Glomerular visceral epithelial cell (primary cell): Measurements from ENCODE around the gene ZNF385A.

Experiments used
- DNase-seq: peaks from one replicate; pipeline ENCODE4 v3.0.0-alpha.2; 2016; ENCODE audit errors: extremely low spot score

The ZNF385A gene, protein sequence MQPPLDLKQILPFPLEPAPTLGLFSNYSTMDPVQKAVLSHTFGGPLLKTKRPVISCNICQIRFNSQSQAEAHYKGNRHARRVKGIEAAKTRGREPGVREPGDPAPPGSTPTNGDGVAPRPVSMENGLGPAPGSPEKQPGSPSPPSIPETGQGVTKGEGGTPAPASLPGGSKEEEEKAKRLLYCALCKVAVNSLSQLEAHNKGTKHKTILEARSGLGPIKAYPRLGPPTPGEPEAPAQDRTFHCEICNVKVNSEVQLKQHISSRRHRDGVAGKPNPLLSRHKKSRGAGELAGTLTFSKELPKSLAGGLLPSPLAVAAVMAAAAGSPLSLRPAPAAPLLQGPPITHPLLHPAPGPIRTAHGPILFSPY

DNA sequence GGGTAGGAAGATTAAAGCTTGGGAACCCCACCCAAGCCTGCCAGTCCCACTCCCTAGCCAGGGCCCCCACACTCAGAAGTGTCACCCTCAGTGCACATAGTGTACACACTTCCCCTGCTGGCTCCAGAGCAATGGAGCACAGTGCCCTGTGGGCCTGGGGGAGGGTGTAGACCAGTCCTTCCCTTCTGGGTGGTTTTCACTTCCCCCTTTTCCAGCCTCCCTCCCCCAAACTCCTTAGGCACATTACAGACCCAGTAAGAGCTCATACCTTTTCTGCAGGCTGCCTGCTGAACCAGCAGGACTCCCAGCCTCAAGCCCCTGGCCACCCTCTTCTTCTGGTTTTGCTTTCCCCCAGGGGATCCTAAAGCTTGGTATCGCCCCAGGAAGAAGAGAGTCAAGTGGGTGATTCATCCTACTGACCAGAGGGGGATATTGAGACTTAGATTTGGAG is at the start of gene ZNF385A:
Gene ZNF385A (minus strand): TSS at position 143 of the 451 bp plus-strand sequence. CDS start 219 bp downstream, outside the sequence.
- DNase-seq, result no peak

DNA sequence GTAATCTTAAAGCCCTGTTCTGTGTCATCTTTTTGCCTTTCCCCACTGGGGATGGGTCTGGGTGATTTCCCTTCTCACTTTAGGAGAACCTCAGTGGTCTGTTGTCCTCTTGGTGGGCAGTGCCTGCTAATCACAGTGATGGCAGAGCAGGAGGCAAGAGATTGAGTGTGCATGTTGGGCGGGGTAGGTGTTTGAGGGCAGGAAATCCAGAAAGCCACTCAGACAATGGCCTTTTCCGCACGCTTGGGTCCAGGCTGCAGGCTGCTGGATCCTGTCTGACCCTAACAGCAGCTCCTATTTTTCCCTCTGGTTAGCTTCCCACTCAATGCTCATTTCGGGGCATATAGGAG is 48.3 kb upstream of the ZNF385A start:
- DNase-seq, result no peak

DNA sequence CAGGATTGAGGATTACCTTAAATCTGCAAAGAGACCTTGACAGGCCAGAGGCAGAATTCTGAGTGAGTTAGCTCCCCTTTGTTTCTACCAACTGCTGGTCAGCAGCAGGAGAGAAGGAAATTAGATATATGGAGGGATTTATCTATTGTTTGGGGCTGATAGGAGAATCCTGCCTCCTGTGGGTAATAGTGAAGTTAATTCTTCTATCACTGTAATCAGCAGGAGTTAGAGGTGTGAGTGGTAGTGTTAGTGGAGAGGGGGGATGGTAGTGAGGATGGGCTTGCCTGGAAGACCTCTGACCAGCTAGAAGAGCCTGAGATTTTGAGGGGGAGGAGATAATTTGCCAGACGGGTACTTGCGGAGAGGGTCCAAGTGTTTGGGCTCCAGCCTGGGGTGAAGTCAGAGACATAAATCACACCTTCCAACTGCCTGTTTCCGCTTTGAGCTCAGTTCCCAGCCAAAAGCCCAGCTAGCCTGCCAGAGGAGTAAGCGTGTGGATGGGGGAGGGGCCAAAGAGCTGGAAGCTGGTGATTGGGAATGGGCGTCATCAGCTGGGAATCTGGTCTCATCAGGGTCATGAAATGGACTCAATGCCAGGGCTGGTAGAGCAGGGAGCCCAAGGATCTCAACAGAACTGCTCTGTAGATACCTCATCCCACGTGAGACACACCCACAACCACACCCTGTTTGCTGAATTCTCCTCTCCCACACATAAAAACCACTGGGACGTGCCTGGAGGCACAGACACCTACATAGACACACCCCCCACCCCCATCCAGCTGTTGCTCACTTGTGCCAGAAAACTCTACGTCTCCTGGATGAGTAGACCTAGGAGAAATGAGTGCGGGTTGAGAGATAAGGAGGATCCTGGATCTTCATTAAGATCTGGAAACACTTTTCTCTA is 47.6 kb upstream of the ZNF385A start:
- no peak for DNase-seq

DNA sequence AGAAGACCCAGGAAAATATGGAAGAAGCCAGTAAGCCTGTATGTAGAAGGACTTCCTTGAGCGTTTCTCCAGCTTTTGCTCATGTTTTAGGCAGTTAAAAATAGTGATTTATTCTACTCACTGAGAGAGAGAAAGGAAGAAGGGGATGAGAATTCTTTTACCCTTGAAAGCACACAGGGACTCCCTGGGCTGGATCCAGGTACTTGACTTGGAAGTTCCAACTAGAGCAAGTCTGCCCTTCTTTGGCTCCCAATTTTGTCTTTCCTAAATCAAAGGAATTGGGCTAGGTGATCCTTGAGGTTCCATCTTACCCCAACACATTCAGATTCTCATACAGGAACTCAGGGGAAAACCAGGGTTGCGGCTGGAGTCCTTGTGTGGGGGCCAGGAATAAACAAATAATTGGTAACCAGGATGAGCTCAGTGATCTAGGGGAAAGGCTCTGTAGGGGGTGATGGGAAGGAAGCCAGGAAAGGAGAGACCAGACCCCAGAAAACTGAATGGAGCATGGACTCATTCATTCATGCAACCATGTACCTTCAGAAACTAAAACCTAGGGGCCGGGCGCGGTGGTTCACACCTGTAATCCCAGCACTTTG is 46.0 kb upstream of the ZNF385A start:
- DNase-seq, result no peak

DNA sequence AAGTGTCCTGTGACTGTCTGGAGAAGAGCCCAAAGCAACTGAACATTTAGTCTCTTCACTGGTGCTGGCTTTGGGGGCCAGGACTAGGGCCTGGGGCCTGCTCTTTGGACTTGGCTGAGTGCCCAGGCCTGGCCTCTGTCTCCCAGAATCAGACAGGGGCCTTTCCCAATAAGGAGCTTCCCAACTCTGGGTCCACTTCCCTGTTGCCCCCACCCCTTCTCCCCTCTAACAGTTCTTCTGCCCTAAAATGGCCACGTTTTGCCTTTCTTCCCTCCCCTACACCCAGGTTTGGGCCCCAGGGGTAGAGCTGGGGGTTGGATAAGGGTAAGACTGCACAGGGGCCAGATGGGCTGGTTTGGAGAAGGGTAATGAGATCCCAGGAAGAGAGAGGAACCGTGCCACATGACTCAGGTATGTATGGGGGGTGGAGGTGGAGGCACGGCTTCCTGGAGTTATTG is 44.5 kb upstream of the ZNF385A start:
- DNase-seq, result no peak

DNA sequence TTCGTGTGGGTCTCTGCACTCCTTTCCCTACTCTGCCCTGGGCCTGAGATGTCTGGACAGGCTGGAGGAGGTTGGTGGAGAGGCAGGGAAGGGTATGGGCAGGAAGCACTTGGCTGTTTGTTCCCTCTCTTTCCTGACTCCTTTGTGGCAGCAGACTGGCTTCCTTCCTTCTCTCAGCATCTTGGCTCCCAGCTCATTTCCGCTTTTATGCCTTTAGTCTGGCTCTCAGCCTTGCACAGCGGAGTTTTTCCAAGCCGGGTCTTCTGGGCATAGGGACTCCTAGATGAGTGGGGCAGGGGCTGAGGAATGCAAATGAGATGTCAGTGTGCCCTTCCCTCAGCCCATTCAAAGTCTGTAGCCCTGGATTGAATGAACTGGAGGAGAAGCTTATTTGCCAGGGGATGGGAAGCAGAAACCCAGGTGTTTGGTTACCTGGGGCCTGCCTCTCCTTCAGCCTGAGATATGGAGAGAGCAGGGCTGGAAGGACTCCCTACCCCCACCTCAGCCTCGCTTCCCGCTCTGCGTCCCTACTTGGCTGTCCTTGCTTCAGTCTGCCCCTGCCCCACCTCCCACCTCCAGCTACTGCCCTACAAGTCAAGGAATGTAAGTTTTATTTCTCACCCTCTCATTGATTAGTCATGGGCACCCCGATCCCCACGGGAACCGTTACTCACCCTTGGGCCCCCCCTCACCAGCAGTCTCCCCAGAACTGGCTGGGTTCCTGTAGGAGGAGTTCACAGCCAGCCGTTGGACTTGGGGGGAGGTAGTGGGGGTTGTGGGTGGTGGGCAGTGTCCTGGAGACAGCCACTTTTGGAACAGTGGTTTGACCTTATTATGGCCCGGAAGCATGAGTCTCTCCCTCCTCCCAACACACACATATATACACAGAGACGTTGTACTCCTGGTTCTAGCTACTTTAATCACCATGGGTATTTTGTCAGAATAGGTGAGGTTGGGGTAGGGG is 43.8 kb upstream of the ZNF385A start:
- no peak for DNase-seq

DNA sequence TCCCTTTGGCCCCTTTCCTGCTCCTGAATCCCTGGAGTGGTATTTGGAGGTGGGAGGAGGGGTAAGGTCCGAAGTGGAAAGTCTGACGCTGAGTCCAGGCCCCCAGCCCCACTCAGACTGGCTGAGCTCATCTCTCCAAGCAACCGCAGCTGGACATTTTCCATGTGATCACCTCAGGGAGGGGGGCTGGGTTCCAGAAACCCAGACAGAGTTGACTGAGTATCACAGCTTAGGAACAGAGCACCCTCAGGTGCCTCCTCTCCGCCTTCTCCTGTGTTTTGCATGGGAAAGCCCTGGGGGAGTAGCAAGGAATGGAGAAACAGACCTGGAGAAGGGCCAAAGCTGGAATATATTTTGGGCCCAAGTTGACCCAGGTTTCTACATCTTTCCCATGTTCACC is 42.6 kb upstream of the ZNF385A start:
- DNase-seq, result no peak

DNA sequence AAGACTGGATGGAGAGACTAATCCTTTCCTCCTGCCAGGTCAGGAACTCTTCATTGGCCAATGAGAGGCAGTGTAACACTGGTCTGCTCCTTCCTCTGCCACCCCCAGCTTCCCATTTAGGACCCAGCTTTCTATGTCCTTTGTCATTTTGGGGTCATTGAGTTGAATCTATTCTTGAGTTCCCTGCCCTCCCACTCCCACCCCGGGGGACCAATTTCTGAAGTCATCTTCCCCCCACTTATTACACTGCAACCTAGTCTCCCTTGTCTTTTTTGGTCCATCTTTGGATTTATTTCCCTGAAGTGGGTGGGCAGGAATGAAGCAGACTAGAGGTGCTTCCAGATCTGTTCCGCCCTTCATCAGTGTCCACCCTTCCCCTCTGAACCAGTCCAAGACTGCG is 42.2 kb upstream of the ZNF385A start:
- no peak for DNase-seq

DNA sequence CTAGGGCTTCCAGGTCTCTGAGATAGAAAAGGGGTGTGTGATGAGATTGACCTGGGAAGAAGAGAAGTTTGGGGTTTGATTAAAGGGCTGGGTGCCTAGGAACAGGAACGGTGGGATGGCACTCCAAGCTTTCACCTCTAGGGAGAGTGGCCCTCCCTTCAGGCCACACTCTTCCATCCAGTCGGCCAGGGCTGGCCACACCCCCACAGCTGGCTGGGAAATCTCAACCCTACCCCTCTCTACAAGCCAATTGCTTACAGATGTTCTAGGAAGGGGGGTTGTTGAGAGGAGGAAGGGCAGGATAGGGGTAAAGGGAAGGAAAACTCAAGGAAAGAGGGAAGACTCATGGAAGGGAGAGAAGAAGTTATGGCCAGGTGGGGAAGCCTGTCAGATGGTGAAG is 41.2 kb upstream of the ZNF385A start:
- DNase-seq, result no peak

DNA sequence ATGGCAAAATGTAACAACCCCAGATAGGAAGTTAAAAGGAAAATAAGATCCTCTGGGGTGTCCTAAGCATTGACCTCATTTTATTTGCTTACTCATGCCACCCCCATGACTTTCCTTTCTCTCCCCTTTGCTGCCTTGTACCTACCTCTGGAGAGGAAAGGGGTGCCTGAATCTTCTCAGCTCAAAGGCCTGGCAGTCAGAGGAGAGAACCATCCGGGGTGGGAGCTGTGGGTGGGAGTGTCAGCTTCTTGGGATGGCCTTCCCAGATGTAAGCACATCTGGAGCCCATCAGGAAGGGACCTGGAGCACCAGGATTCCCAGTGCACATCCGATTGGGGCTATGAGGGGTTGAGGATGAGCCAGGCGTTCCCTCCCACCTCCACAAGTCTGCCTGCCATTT is 39.7 kb upstream of the ZNF385A start:
- DNase-seq, result no peak

DNA sequence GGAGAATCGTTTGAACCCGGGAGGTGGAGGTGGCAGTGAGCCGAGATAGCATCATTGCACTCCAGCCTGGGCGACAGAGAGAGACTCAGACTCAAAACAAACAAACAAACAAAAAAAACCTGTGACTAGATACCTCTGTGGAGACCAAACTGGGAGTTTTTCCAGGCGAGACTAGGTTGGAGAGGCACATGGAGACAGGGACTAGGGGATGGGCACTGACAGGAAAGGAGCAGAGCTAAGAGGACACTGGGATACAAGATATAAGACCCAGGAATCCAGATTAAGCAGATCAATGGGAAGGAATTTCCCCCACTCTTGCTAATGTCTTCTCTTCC is 39.2 kb upstream of the ZNF385A start:
- DNase-seq, result no peak

DNA sequence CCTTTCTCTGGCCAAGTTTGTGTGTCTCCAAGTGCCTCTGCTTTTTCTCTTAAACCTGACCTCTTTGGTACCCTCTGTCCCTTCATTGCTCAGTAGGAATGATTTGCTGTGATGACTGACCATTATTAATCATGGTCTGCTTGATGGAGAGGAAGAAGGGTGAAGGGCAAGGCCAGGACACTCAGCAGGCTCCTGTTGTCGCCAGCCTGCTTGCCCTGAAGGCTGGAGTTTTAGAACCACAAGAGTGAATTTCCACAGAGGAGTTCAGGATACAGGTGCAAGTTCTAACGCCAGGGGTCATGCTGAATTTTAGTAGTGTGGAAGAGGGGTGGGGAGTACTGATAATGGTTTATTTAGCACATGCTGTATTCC is 37.3 kb upstream of the ZNF385A start:
- no peak for DNase-seq

DNA sequence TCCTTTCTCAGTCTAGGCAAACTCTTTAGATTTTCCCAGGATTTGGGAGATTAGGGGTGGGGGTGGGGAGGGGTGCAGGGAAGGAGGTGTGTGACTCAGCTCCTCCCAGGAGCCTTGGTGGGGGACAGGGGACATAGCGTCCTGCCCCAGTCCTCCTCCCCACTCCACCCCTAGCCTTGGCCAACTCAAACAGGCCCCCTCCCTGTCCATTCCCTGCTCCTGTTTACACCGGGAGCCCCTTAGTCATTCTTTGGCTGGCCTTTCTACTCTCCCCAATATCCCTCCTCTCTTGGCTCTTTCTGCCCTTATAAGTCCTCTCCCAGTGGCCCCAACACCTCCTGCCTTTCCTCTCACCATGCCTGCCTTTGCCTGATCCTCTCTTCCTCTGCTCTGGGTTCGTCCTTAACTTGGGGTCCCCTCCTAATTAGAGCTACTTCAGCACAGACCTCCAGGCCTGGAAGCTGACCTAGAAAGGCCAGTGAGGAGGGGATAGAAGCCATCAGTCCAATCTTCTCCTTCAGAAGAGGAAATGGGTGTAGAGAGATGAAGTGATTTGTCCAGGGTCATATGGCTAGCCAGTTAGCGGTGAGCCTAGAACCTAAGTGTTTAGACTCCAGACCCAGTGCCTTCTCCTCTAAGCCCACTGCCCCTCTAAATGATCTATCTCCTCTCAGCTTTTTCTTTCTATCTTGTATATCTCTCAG is 36.8 kb upstream of the ZNF385A start:
- no peak for DNase-seq

DNA sequence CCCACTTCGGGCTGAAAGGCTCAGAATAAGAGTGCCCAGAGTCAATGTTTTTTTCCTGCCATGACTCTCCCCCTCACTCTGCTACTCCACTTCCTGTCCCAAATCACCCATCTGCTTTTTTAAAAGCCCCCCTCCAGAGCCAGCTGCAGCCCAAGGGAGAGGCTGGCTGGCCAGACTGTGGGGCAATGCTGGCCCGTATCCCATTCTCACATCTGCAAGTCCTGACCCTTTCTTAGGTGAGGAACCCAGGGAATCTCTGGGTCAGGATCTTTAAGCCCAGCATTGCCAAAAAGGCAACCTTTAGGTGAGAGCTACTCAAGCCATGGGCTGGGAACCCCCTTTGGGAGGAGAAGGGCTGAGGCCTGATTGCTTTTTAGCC is 36.2 kb upstream of the ZNF385A start:
- DNase-seq, result no peak

DNA sequence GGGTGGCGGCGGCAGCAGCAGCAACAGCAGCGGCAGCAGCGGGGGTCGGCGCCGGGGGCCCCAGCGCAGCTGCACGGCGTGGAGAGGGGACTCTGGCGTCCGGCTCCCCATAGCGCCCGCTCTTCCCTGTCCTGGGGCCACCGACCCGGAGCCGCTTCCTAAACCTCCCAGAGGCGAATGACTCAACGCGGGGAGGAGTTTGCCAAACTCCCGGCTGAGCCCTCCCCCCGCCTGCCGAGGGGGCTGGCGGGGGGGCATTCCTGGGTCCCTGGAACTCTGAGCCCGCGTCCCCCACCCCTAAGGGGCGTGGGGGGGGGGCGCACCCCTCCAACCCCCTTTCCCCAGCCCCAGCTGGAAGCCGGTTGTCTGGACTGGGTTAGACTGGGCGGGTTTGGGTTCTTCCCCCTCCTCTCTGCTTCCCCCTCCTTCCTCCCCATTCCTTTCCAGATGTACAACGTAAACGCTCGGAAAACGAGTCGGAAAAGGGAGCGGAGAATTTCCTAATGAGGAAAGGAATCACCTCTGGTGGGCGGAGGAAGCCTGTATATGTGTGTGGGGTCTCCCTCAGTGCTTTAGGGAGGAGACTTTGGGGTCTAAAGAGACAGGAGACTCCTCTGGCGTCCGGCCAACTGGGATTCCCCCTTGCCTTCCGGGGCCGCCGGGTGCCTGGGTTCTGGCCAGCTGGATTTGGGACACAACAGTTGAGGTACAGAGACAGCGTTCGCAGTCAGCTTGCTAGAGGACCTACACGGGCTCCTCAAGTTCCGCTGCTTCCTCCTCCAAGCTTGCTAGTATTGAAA is 34.8 kb upstream of the ZNF385A start, which contains the start of gene ITGA5:
Gene ITGA5 (minus strand): TSS at position 179 of the 800 bp plus-strand sequence. CDS start 68 bp downstream, at position 111.
- peak; percentile 64 for DNase-seq

DNA sequence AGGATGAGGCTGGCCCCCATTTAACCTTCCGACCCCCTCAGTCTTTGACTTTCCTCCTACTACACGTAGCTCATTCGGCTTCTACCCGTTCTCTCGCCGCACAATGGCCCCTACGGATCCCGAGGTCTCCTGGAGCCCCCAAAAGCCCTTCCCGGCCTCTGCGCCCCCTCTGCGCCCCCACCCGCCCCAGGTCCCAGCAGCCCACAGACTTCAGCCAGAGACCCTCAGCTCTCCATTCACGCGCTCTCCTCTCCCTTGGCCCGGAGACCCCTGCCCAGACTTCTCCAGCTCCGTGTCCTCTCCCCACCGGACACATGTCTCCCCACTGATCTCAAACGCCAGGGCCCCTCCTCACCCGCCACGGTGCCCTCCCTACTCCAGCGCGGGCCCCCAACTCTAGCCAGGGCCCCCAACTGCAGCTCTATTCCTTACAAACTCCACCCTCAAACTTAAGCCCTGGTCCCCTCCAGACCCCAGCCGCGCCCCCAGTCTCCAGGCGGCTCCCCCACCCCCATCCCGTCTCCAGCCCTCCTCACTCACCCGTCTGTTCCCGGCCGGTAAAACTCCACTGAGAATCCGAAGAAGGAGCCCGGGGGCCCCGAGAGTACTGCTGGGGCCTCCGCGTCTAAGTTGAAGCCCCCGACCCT is 34.0 kb upstream of the ZNF385A start:
- DNase-seq, result no peak

DNA sequence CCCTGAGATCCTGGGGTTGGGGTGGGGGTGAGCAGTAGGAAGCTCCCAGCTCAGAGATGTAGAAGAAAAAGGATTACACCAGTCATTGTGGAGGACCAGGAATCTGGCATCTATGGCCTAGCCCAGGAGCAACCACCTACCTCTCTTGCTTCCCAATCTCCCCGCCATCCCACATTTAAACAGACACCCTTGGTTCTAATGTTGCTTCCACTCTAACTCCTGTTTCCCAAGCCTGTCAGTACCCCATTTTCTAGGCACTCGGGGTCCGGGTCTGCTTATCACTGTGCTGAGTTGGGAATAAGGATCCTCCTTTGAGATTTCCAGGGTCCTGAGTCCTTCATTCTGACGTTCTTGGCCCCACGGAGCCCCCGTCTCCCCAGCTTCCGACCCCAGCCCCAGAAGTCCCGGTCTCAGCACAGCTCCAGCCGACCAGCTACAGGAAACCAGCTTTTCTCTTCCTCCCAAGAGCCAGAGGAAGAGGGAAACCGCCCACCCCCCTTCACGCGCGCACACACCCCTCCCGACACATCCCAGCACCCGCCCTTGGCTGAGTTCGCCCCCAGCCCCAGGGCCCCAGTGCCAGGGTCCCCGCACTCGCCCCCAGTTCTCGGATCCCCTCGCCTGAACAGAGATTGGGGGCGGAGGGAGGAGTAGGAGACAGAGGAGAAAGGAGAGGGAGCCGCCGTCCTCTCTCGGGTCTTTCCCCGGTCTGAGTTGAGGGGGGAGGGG is 33.3 kb upstream of the ZNF385A start:
- DNase-seq, result no peak

DNA sequence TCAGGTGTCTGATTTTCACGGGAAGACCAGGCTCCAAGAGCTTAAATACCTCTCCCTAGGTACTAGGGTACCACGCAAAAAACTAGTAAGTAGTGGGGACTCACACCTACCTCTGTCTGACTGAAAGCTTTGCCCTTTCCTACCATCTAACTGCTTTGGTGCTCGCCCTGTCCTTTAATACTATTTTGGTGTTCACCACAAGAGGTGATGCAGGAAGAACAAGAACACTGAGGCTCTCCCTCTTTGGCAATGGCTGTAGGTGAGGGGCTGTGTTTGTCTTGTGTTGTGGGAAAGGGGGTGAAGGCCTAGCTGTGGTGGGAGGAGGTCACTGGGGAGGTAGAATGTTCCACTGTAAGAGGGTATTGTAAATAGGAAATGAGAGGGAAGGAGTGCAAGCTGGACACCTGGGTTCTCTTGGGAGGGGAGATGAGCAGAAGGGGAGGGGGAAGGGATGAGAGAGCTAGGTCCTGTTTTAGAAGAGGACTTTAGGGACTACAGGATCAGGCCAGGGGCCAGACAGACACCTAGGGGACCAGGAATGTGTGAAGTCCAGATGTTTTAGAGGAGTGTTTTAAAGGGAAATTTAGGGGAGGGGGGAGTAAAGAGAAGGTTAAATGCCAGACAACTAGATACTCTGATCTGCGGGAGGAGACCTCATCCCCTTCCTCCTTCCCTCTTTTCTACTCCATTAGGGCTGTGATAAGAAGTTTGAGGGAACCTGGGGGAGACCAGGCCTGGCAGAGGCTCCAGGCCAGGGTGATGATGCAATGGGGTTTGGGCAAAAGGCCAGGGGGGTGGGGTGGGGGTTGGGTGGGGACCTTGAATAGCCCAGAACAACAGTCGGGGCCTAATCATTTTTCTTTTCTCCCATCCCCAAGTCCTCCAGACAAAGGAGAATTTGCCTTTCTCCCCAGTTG is 32.4 kb upstream of the ZNF385A start:
- DNase-seq, result no peak
